Stomach (tissue), 9 donors: ENCODE results near the gene TPRN. TPM values are rescaled to one million over a fixed set of nuclear protein-coding genes. Genes with fewer than 3 reads are reported as not detected.

Experiments
- DNase-seq, 2 donors: peaks; one replicate each; pipeline versions ENCODE4 v3.0.0 to v3.0.0-alpha.2; 2013 to 2019
- H3K27ac ChIP-seq, 5 donors: fragments of 200-600 bp in 4 of 5; sonication (generic) in 4 of 5; one replicate each; pipeline ENCODE4 v1.5.1; 2013 to 2019; ENCODE audit warnings: mild to moderate bottlenecking in 1 of 5, moderate library complexity in 1 of 5
- H3K27me3 ChIP-seq, 3 donors: fragments of 200-600 bp; sonication (generic); one replicate each; pipeline ENCODE4 v1.5.1; 2017 to 2019; ENCODE audit warnings: mixed run types in 1 of 3
- H3K36me3 ChIP-seq, 4 donors: fragments of 200-600 bp; sonication (generic); 1 replicate in 3 of 4; 2 replicates in 1 of 4; pipeline ENCODE4 v1.5.1; 2016 to 2019
- H3K4me1 ChIP-seq, 4 donors: fragments of 200-600 bp; sonication (generic); one replicate each; pipeline ENCODE4 v1.5.1; 2016 to 2019
- H3K4me3 ChIP-seq, 4 donors: fragments of 200-600 bp; sonication (generic) in 3 of 4; one replicate each; pipeline ENCODE4 v1.5.1; 2016 to 2019; ENCODE audit warnings: mild to moderate bottlenecking in 1 of 4
- H3K9me3 ChIP-seq, 4 donors: fragments of 200-600 bp; sonication (generic); one replicate each; pipeline ENCODE4 v1.5.1; 2016 to 2019
- EP300 ChIP-seq: sonication (generic); formaldehyde crosslinking; IDR thresholded peaks from one replicate; pipeline ENCODE4 v1.6.1; 2017; ENCODE audit warnings: antibody characterized with exemption
- POLR2A ChIP-seq, 4 donors: fragments of 450-650 bp; IDR thresholded peaks; one replicate each; pipeline ENCODE4 v1.6.1; 2016; ENCODE audit warnings: antibody characterized with exemption in 4 of 4, control low read depth in 2 of 4, mild to moderate bottlenecking in 1 of 4, moderate library complexity in 1 of 4
- POLR2AphosphoS5 ChIP-seq, 3 donors: sonication (generic); formaldehyde crosslinking; IDR thresholded peaks; one replicate each; pipeline ENCODE4 v1.6.1; 2016; ENCODE audit warnings: antibody characterized with exemption in 3 of 3
- WGBS, 5 donors: extraction: QIAGEN DNeasy Blood & Tissue Kit in 3 of 5; methylation state at CpG; one replicate each; pipeline versions ENCODE4 v1.1.5 to v1.1.7; 2013 to 2018; 5-methylcytosine and 5-hydroxymethylcytosine counted together
- intact Hi-C: fragments of 100-400 bp; cut with DNase I; formaldehyde crosslinking; loops from one replicate; pipeline ENCODE4 v1.15.1; 2023; ENCODE audit warnings: low total_unique reads
- polyA plus RNA-seq, 3 donors: library from polyadenylated mRNA; stranded (reverse); fragments of 200-250 nt; gene quantifications; one replicate each; pipeline ENCODE4 v1.2.3, GENCODE V29; 2013
- total RNA-seq, 5 donors: library from RNA; depleted of rRNA; stranded (reverse); fragments of >200 nt; gene quantifications; one replicate each; pipeline versions ENCODE4 v1.1.0 to v1.2.3, GENCODE V29; 2014 to 2016
- TF ChIP-seq, protein P1 (sequence below), 7 experiments: fragments of 450-650 bp in 4 of 7; fragments of 200-600 bp in 3 of 7; sonication (generic) in 3 of 7; IDR thresholded peaks; one replicate each; pipeline ENCODE4 v1.5.1; 2016 to 2019; ENCODE audit warnings: antibody characterized with exemption in 7 of 7, control low read depth in 2 of 7, mild to moderate bottlenecking in 1 of 7
- donor health status: healthy with polysubstance abuse.
- donor health status: Bipolar disorder and iron deficiency.
- donor health status: healthy.

TPRN gene
- total and polyA plus RNA-seq, 8 donors: 8.8 to 161 (median 24.6) TPM

DNA sequence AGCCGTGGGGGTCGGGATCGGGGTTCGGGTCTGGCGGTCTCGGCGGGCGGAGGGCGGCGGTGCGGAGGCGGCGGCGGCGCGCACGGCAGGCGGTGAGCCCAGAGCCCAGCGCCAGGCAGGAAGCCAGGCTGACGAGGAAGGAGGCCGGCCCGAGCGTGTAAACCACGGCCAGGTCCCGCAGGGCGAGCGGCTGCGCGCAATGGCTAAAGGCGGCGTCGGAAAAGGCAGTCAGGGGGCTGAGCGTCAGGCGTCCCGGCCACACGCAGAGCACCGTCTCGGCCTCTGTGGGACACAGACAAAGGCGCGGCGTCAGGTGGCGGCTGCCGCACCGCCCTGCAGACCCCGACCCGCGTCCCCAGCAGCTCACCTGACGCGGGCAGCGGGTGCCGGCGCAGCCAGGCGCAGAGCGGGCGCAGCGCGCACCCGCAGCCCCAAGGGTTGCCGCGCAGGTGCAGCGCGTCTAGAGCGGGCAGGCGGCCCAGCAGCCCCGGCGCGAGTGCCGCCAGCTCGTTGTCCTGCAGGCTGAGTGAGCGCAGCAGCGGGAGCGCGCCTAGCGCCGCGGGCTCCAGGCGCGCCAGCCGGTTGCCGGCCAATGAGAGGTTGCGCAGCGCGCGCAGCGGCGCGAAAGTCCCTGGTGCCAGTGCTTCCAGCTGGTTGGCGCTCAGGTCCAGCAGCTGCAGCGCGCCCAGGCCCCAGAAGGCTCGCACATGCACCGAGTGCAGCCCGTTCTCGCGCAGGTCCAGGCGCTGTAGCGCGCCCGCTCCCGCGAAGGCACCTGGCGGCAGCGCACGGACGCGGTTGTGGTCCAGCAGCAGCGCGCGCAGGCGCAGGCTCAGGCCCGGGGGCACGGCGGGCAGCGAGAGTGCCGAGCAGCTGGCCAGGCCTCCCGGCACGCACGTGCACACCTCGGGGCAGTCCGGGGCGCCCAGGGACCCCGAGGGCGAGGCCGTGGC lies 31.4 kb downstream of the TPRN start:
- TF ChIP-seq POLR2AphosphoS5 (IDR thresholded peaks at IDR 0.05): peak in 1 of 3 donors; percentile 41
- TF ChIP-seq EP300: no peak
- 0 to 3% (median 1%) methylated on average over 20 to 124 of the region's 124 CpGs for WGBS, 5 donors
- H3K4me3 ChIP-seq: peak overlapping the region; percentile 42 to 56 (median 46)
- H3K36me3 ChIP-seq: no peaks in the 10 kb centered on the region
- H3K27ac ChIP-seq: peak overlapping the region; percentile 18 to 74 (median 25)
- H3K4me1 ChIP-seq: peaks cover 43 to 76% (median 55%) of the 10 kb centered on the region in 4 donors
- intact Hi-C loops: no loop called here
- DNase-seq: peak; percentile 73 to 86
- H3K9me3 ChIP-seq: no peaks in the 10 kb centered on the region
- H3K27me3 ChIP-seq: peaks cover 28 to 100% (median 88%) of the 10 kb centered on the region in 3 donors

GRCh38 chr9:137168573-137168903 lies 32.0 kb downstream of the TPRN start:
- TF ChIP-seq, protein P1, sequence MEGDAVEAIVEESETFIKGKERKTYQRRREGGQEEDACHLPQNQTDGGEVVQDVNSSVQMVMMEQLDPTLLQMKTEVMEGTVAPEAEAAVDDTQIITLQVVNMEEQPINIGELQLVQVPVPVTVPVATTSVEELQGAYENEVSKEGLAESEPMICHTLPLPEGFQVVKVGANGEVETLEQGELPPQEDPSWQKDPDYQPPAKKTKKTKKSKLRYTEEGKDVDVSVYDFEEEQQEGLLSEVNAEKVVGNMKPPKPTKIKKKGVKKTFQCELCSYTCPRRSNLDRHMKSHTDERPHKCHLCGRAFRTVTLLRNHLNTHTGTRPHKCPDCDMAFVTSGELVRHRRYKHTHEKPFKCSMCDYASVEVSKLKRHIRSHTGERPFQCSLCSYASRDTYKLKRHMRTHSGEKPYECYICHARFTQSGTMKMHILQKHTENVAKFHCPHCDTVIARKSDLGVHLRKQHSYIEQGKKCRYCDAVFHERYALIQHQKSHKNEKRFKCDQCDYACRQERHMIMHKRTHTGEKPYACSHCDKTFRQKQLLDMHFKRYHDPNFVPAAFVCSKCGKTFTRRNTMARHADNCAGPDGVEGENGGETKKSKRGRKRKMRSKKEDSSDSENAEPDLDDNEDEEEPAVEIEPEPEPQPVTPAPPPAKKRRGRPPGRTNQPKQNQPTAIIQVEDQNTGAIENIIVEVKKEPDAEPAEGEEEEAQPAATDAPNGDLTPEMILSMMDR (IDR thresholded peaks at IDR 0.05): no peak
- no peak for TF ChIP-seq POLR2AphosphoS5 (IDR thresholded peaks at IDR 0.05)
- no peak for TF ChIP-seq POLR2A (IDR thresholded peaks at IDR 0.05)
- TF ChIP-seq EP300: no peak
- WGBS, 5 donors: 0 to 2% (median 0%) methylated on average over 16 to 36 of the region's 36 CpGs
- intact Hi-C loops: no loop called here
- H3K27ac ChIP-seq: peak overlapping the region in 2 of 5 donors; percentile 66 to 74
- peak overlapping the region; percentile 42 to 56 (median 46) for H3K4me3 ChIP-seq
- no peaks in the 10 kb centered on the region for H3K36me3 ChIP-seq
- H3K27me3 ChIP-seq: peaks cover 28 to 100% (median 94%) of the 10 kb centered on the region in 3 donors
- DNase-seq: peak in 1 of 2 donors; percentile 45
- peaks cover 43 to 70% (median 51%) of the 10 kb centered on the region in 4 donors for H3K4me1 ChIP-seq
- no peaks in the 10 kb centered on the region for H3K9me3 ChIP-seq

DNA sequence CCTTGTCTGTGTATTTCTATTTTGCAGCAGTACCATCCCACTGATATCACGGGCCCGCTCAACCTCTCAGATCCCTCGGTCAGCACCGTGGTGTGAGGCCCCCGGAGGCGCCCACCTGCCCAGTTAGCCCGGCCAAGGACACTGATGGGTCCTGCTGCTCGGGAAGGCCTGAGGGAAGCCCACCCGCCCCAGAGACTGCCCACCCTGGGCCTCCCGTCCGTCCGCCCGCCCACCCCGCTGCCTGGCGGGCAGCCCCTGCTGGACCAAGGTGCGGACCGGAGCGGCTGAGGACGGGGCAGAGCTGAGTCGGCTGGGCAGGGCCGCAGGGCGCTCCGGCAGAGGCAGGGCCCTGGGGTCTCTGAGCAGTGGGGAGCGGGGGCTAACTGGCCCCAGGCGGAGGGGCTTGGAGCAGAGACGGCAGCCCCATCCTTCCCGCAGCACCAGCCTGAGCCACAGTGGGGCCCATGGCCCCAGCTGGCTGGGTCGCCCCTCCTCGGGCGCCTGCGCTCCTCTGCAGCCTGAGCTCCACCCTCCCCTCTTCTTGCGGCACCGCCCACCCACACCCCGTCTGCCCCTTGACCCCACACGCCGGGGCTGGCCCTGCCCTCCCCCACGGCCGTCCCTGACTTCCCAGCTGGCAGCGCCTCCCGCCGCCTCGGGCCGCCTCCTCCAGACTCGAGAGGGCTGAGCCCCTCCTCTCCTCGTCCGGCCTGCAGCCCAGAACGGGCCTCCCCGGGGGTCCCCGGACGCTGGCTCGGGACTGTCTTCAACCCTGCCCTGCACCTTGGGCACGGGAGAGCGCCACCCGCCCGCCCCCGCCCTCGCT lies 32.6 kb downstream of the TPRN start:
- H3K4me1 ChIP-seq: peaks cover 47 to 69% (median 54%) of the 10 kb centered on the region in 4 donors
- no peak for TF ChIP-seq POLR2A (IDR thresholded peaks at IDR 0.05)
- TF ChIP-seq POLR2AphosphoS5 (IDR thresholded peaks at IDR 0.05): no peak
- TF ChIP-seq EP300: no peak
- TF ChIP-seq, protein P1 (IDR thresholded peaks at IDR 0.05): no peak
- peaks cover 28 to 100% (median 96%) of the 10 kb centered on the region in 3 donors for H3K27me3 ChIP-seq
- DNase-seq: peak; percentile 76 to 78
- H3K27ac ChIP-seq: peak overlapping the region in 1 of 5 donors; percentile 66
- peak overlapping the region; percentile 42 to 56 (median 46) for H3K4me3 ChIP-seq
- no peaks in the 10 kb centered on the region for H3K36me3 ChIP-seq
- WGBS, 5 donors: 2 to 7% (median 4%) methylated on average over 15 to 57 of the region's 57 CpGs
- no peaks in the 10 kb centered on the region for H3K9me3 ChIP-seq
- intact Hi-C loops: no loop called here

DNA sequence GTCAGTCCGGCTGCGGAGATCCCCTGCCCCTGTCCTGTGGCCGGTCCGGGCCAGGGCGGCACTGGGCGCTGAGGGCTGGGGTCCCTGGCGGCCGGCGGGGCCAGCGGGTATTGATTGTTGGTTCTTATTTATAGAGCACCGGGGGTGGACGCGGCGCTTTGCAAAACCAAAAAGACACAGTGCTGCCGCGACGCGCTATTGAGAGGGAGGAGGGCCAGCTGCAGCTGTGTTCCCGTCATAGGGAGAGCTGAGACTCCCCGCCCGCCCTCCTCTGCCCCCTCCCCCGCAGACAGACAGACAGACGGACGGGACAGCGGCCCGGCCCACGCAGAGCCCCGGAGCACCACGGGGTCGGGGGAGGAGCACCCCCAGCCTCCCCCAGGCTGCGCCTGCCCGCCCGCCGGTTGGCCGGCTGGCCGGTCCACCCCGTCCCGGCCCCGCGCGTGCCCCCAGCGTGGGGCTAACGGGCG lies 33.2 kb downstream of the TPRN start:
- H3K27me3 ChIP-seq: peaks cover 28 to 100% (median 96%) of the 10 kb centered on the region in 3 donors
- H3K9me3 ChIP-seq: no peaks in the 10 kb centered on the region
- no peak overlapping the region for H3K27ac ChIP-seq
- TF ChIP-seq POLR2A (IDR thresholded peaks at IDR 0.05) (no peak), EP300 (no peak)
- TF ChIP-seq, protein P1 (IDR thresholded peaks at IDR 0.05): no peak
- peaks cover 51 to 69% (median 56%) of the 10 kb centered on the region in 4 donors for H3K4me1 ChIP-seq
- H3K36me3 ChIP-seq: no peaks in the 10 kb centered on the region
- H3K4me3 ChIP-seq: peak overlapping the region in 3 of 4 donors; percentile 42 to 56 (median 49)
- WGBS, 5 donors: 10 to 20% (median 16%) methylated on average over 6 to 44 of the region's 44 CpGs
- intact Hi-C loops: no loop called here
- DNase-seq: no peak
